SHP77 treated with DMSO at 0.1 percent for 48 hours (cell line): ENCODE data around the gene MED13.

Experiments
- DNase-seq: peaks from one replicate; lab custom pipeline; 2025; lab: John Stamatoyannopoulos, UW

The MED13 gene

GRCh38 chr17:62064791-62065563, at the start of gene MED13:
Gene MED13 (minus strand): TSS chr17:62065278. CDS start chr17:62065205, 73 bp downstream.
- no peak for DNase-seq

GRCh38 chr17:62112229-62112628, 47.2 kb upstream of the MED13 start:
- no peak for DNase-seq

- no peak for DNase-seq
Measured at GRCh38 chr17:62111562-62112171, 46.6 kb upstream of the MED13 start.

- no peak for DNase-seq
Measured at GRCh38 chr17:62110923-62111484, 45.9 kb upstream of the MED13 start.

GRCh38 chr17:62109924-62110323, 44.8 kb upstream of the MED13 start:
- no peak for DNase-seq

GRCh38 chr17:62109378-62109902, 44.4 kb upstream of the MED13 start:
- DNase-seq = peak; percentile 6

- DNase-seq = no peak
Measured at GRCh38 chr17:62105861-62106260, 40.8 kb upstream of the MED13 start.

- DNase-seq = no peak
Measured at GRCh38 chr17:62105357-62105756, 40.3 kb upstream of the MED13 start.

GRCh38 chr17:62101515-62101914, 36.4 kb upstream of the MED13 start:
- no peak for DNase-seq

- DNase-seq = no peak
Measured at GRCh38 chr17:62101090-62101489, 36.0 kb upstream of the MED13 start.

GRCh38 chr17:62100055-62100454, 35.0 kb upstream of the MED13 start:
- no peak for DNase-seq

GRCh38 chr17:62099532-62099931, 34.5 kb upstream of the MED13 start:
- DNase-seq = no peak

- no peak for DNase-seq
Measured at GRCh38 chr17:62098623-62099231, 33.6 kb upstream of the MED13 start.

GRCh38 chr17:62096401-62096670, 31.3 kb upstream of the MED13 start:
- DNase-seq = no peak

GRCh38 chr17:62094175-62094574, 29.1 kb upstream of the MED13 start:
- no peak for DNase-seq

GRCh38 chr17:62093188-62094155, 28.4 kb upstream of the MED13 start:
- DNase-seq = no peak

GRCh38 chr17:62092784-62093183, 27.7 kb upstream of the MED13 start:
- DNase-seq = no peak

GRCh38 chr17:62091804-62092203, 26.7 kb upstream of the MED13 start:
- DNase-seq = no peak

GRCh38 chr17:62090868-62091267, 25.8 kb upstream of the MED13 start:
- DNase-seq = no peak

GRCh38 chr17:62090021-62090824, 25.1 kb upstream of the MED13 start:
- no peak for DNase-seq

GRCh38 chr17:62089334-62089733, 24.3 kb upstream of the MED13 start:
- DNase-seq = no peak
